ENCODE measurements around the gene LAMTOR1.

Gene LAMTOR1

DNA sequence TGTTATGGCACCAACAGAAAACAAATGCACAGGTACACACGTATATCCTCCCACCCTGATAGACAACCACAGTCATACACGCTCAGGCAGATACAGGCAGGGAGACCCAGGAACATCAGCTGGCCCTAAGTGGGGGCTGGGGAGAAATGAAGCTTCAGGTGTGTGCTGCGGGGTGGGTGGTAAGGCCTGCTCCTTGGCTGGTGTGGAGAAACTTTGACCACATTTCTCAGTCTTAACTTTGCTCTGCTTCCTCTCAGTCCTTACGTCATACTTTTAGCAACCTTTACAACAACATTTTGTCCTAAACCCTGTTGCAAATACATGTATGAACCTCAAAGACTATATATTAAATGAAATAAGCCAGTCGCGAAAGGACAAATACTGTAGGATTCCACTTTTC, 16.1 kb upstream of the LAMTOR1 start:
- Histone ChIP-seq H3K4me1 (ENCODE audit: control insufficient read depth, insufficient read depth, low read length) (no peaks in the 10 kb centered on the region), H3K9ac (ENCODE audit: low read depth, low read length) (no peak overlapping the region), H3K4me3 (ENCODE audit: low read depth, low read length) (no peak overlapping the region), H3K9me3 (ENCODE audit: control insufficient read depth, insufficient read depth, low read length) (peaks cover under 1% of the 10 kb centered on the region; the same call in 1 of the 2 replicates), H3K36me3 (ENCODE audit: control insufficient read depth, insufficient read depth, low read length) (no peaks in the 10 kb centered on the region), H3K27ac (ENCODE audit: low read depth, low read length) (no peak overlapping the region), H3K27me3 (ENCODE audit: control insufficient read depth, insufficient read depth, low read length) (peaks cover 6% of the 10 kb centered on the region; the same call in 1 of the 2 replicates)

GRCh38 chr11:72116019-72116755, 13.1 kb upstream of the LAMTOR1 start:
- Histone ChIP-seq H3K27ac (ENCODE audit: low read depth, low read length) (no peak overlapping the region), H3K4me3 (ENCODE audit: low read depth, low read length) (no peak overlapping the region), H3K27me3 (ENCODE audit: control insufficient read depth, insufficient read depth, low read length) (peaks cover 6% of the 10 kb centered on the region; the same call in 1 of the 2 replicates), H3K9ac (ENCODE audit: low read depth, low read length) (no peak overlapping the region), H3K36me3 (ENCODE audit: control insufficient read depth, insufficient read depth, low read length) (no peaks in the 10 kb centered on the region), H3K4me1 (ENCODE audit: control insufficient read depth, insufficient read depth, low read length) (peaks cover 13% of the 10 kb centered on the region), H3K9me3 (ENCODE audit: control insufficient read depth, insufficient read depth, low read length) (no peaks in the 10 kb centered on the region)

GRCh38 chr11:72114570-72114969, 11.5 kb upstream of the LAMTOR1 start:
- no peak overlapping the region for H3K27ac ChIP-seq (ENCODE audit: low read depth, low read length)
- H3K4me3 ChIP-seq (ENCODE audit: low read depth, low read length) = no peak overlapping the region
- H3K4me1 ChIP-seq (ENCODE audit: control insufficient read depth, insufficient read depth, low read length) = peaks cover 13% of the 10 kb centered on the region
- H3K36me3 ChIP-seq (ENCODE audit: control insufficient read depth, insufficient read depth, low read length) = peaks cover 11% of the 10 kb centered on the region; the same call in 1 of the 2 replicates
- H3K9me3 ChIP-seq (ENCODE audit: control insufficient read depth, insufficient read depth, low read length) = no peaks in the 10 kb centered on the region
- peaks cover 6% of the 10 kb centered on the region; the same call in 1 of the 2 replicates for H3K27me3 ChIP-seq (ENCODE audit: control insufficient read depth, insufficient read depth, low read length)
- no peak overlapping the region for H3K9ac ChIP-seq (ENCODE audit: low read depth, low read length)

DNA sequence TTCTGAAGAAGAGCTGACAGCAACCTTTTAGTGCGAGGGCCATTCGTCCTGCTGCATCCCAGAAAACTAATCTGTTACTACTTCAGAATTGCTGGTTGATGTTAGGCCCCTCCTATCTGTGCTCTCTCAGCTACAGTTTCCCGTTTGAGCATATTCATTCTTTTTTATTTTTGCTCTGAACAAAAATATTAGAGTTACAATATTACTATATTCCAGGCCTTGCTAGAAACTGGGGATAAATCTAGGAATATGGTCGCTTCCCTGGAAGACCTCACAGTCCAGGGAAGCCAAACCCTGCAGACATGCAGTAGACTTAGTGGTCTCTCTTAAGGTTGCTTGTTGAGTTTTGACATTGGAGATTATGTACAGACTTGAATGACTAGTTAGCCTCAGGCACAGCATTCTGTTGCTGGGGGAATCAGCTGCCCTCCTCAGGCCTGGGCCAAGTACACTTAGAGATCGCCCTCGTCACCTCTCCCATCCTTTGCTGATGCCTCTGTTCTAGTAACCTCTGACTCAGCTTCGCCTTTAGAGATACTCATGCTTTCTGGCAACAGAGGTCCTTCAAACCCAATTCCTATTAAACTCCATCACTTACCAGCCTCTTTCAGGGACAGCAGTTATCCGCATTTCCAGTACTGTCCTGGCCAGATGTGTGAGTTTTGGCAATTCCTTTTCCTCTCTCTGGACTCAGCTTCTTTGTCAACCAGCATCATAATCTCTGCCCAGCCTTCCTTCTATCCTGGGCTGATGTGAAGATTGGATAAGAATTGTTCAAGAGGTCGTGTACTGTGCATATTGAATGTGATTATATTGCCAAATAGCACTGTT, 10.1 kb upstream of the LAMTOR1 start:
- Histone ChIP-seq H3K9ac (ENCODE audit: low read depth, low read length) (peak overlapping the region; percentile 96), H3K27me3 (ENCODE audit: control insufficient read depth, insufficient read depth, low read length) (peaks cover 6% of the 10 kb centered on the region; the same call in 1 of the 2 replicates), H3K4me3 (ENCODE audit: low read depth, low read length) (peak overlapping the region; percentile 84), H3K9me3 (ENCODE audit: control insufficient read depth, insufficient read depth, low read length) (no peaks in the 10 kb centered on the region), H3K36me3 (ENCODE audit: control insufficient read depth, insufficient read depth, low read length) (peaks cover 15% of the 10 kb centered on the region; the same call in 1 of the 2 replicates), H3K27ac (ENCODE audit: low read depth, low read length) (peak overlapping the region; percentile 97), H3K4me1 (ENCODE audit: control insufficient read depth, insufficient read depth, low read length) (peaks cover 13% of the 10 kb centered on the region)

GRCh38 chr11:72112143-72112977, 9.3 kb upstream of the LAMTOR1 start, which contains the start of gene ANAPC15:
ANAPC15 (minus strand) TSS chr11:72112695; CDS start chr11:72111276, 1,419 bp downstream.
- peaks cover 15% of the 10 kb centered on the region; the same call in 1 of the 2 replicates for H3K36me3 ChIP-seq (ENCODE audit: control insufficient read depth, insufficient read depth, low read length)
- no peaks in the 10 kb centered on the region for H3K9me3 ChIP-seq (ENCODE audit: control insufficient read depth, insufficient read depth, low read length)
- H3K4me1 ChIP-seq (ENCODE audit: control insufficient read depth, insufficient read depth, low read length) = peaks cover 13% of the 10 kb centered on the region
- H3K9ac ChIP-seq (ENCODE audit: low read depth, low read length) = peak within 1 kb of the TSS; percentile 96
- peak within 1 kb of the TSS; percentile 84 for H3K4me3 ChIP-seq (ENCODE audit: low read depth, low read length)
- peak within 1 kb of the TSS; percentile 97 for H3K27ac ChIP-seq (ENCODE audit: low read depth, low read length)
- peaks cover 6% of the 10 kb centered on the region; the same call in 1 of the 2 replicates for H3K27me3 ChIP-seq (ENCODE audit: control insufficient read depth, insufficient read depth, low read length)

GRCh38 chr11:72111300-72112142, 8.4 kb upstream of the LAMTOR1 start:
- Histone ChIP-seq H3K9ac (ENCODE audit: low read depth, low read length) (peak overlapping the region; percentile 96), H3K4me1 (ENCODE audit: control insufficient read depth, insufficient read depth, low read length) (peaks cover 13% of the 10 kb centered on the region), H3K9me3 (ENCODE audit: control insufficient read depth, insufficient read depth, low read length) (no peaks in the 10 kb centered on the region), H3K36me3 (ENCODE audit: control insufficient read depth, insufficient read depth, low read length) (peaks cover 15% of the 10 kb centered on the region; the same call in 1 of the 2 replicates), H3K27ac (ENCODE audit: low read depth, low read length) (peak overlapping the region; percentile 97), H3K27me3 (ENCODE audit: control insufficient read depth, insufficient read depth, low read length) (peaks cover 6% of the 10 kb centered on the region; the same call in 1 of the 2 replicates), H3K4me3 (ENCODE audit: low read depth, low read length) (peak overlapping the region; percentile 84)

DNA sequence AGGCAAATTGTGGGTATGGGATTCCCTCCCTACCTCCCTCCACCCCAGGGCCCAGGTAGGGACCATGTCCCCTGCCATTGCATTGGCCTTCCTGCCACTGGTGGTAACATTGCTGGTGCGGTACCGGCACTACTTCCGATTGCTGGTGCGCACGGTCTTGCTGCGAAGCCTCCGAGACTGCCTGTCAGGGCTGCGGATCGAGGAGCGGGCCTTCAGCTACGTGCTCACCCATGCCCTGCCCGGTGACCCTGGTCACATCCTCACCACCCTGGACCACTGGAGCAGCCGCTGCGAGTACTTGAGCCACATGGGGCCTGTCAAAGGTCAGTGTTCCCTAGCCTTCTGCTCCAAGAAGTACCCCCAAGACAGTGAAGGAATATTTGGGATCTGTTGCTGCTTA, 2.8 kb upstream of the LAMTOR1 start, which contains the start of gene TOMT:
Gene TOMT, plus strand, starts transcription at position 37 of the 400 bp plus-strand sequence. Its CDS starts 28 bp downstream, at position 65.
- no peak within 1 kb of the TSS for H3K4me3 ChIP-seq (ENCODE audit: low read depth, low read length)
- H3K27me3 ChIP-seq (ENCODE audit: control insufficient read depth, insufficient read depth, low read length) = no peaks in the 10 kb centered on the region
- H3K27ac ChIP-seq (ENCODE audit: low read depth, low read length) = no peak within 1 kb of the TSS
- H3K4me1 ChIP-seq (ENCODE audit: control insufficient read depth, insufficient read depth, low read length) = peaks cover 12% of the 10 kb centered on the region
- H3K9me3 ChIP-seq (ENCODE audit: control insufficient read depth, insufficient read depth, low read length) = no peaks in the 10 kb centered on the region
- H3K36me3 ChIP-seq (ENCODE audit: control insufficient read depth, insufficient read depth, low read length) = peaks cover 18% of the 10 kb centered on the region; the same call in 1 of the 2 replicates
- no peak within 1 kb of the TSS for H3K9ac ChIP-seq (ENCODE audit: low read depth, low read length)

DNA sequence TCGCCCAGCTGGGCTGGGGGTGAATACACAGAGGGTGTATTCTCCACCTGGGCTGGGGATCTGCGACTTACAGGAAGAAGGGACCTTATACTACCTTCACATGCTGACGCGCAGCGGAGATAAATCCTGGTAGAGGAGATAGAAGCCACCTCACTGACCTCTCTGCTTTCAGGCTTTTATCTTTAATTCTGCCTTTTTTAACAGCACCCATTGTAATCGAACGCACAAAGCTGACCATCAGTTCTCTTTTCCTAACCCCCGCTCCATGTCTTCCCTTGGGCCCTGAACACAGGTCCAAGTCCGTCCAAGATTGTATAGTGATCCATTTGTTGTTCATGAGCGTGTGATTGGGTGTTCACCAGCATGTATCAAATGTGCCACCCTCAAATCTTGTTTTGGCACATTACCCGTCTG, 664 bp upstream of the LAMTOR1 start:
- Histone ChIP-seq H3K27me3 (ENCODE audit: control insufficient read depth, insufficient read depth, low read length) (no peaks in the 10 kb centered on the region), H3K27ac (ENCODE audit: low read depth, low read length) (peak overlapping the region; percentile 85), H3K4me3 (ENCODE audit: low read depth, low read length) (peak overlapping the region; percentile 59), H3K9ac (ENCODE audit: low read depth, low read length) (peak overlapping the region; percentile 68), H3K36me3 (ENCODE audit: control insufficient read depth, insufficient read depth, low read length) (peaks cover 25% of the 10 kb centered on the region), H3K4me1 (ENCODE audit: control insufficient read depth, insufficient read depth, low read length) (peaks cover 12% of the 10 kb centered on the region), H3K9me3 (ENCODE audit: control insufficient read depth, insufficient read depth, low read length) (no peaks in the 10 kb centered on the region)

GRCh38 chr11:72102631-72102945, 509 bp downstream of the LAMTOR1 start:
- Histone ChIP-seq H3K9me3 (ENCODE audit: control insufficient read depth, insufficient read depth, low read length) (no peaks in the 10 kb centered on the region), H3K27ac (ENCODE audit: low read depth, low read length) (peak overlapping the region; percentile 95), H3K9ac (ENCODE audit: low read depth, low read length) (peak overlapping the region; percentile 96), H3K36me3 (ENCODE audit: control insufficient read depth, insufficient read depth, low read length) (peaks cover 37% of the 10 kb centered on the region), H3K27me3 (ENCODE audit: control insufficient read depth, insufficient read depth, low read length) (no peaks in the 10 kb centered on the region), H3K4me3 (ENCODE audit: low read depth, low read length) (peak overlapping the region; percentile 99), H3K4me1 (ENCODE audit: control insufficient read depth, insufficient read depth, low read length) (peaks cover 12% of the 10 kb centered on the region)

Data from HUES48 (cell line).